HG02973 (cell line): ENCODE data around the gene ALG8.

Source experiments
- ATAC-seq: cut with Tn5 transposase; IDR thresholded peaks from one replicate; pipeline ENCODE4 v1.9.1; 2021; ENCODE audit warnings: moderate library complexity; ENCODE audit not compliant: unreplicated experiment

ALG8 gene

GRCh38 chr11:78161346-78161745 is 21.9 kb upstream of the ALG8 start:
- ATAC-seq: no peak

DNA sequence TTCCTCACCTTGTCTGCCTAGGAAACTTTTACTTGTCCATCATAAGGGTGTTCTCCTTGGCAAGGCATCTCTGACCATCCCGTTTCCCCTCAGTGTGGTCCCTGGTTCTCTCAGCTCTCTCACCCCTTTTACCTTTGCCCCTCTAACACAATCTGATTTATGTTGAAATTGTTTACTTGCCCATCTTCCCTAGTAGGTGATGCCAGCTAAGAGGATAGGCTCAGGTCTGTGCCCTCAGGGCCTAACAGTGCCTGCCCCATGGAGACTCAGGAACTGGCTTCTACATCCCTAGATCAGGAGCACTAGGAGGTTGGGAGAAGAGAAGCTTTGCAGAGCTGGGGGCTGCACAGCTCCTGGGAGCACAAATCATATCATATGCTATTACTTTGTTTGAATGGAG is 21.1 kb upstream of the ALG8 start:
- no peak for ATAC-seq

DNA sequence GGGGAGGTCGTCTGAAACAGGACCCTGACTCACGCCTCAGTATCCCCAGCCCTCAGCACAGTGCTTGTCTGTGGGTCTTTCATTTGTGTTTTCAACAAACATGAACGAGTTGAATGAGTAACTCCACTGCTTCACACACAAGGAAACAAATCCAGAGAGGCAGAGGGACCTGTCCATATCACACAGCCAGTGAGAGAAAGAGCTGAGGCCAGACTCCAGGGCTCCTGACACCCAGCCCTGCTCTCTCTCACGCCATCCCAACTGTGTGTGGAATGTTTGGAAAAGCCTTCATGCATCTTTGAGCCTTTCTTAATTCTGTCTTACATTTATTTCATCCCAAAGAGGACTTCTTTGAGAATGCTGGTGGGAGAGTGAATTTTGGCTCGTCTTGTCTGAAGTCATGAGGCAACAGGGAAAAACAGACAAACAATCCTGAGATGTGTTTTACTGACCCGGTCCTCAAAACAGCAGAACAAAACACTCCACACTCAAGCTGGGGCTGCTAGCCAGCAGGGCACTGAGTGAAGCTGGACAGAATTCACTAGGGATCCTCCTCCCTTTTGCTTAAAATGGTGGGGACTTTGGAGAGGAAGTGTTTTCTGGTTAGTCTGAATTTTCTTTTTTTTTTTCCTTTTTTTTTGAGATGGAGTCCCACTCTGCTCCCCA is 19.7 kb upstream of the ALG8 start:
- ATAC-seq: no peak

DNA sequence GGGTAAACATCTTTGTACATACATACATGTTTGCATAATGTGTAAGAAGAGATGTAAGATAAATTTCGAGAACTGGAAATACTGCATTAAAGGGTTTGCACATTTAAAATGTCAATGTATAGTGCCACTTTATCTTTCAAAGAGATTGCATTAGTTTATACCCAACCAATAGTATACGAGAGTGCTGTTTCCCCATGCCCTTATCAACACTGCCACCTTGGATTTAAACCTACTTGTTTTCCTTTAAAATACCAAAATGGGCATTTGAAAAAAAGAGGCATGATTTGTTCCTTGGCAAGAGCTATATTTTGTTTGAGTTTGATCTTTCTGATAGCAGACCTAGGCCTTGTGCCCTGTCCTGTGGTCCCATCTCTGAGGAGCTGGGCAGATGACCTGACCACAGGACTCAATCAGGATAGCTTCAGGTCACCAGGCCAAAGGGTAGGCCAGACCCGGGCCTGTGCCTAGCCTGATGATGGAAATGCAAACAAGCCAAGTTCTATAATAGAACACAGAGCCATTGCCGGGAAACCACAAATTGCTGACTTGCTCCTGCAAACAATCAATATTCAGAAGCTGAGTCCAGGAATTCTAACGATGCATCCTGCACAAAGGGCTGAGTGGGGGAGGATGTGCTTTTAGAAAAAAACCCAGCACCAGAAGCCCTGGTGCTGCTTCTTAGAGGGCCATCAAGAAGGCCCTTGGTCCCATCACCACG is 16.9 kb upstream of the ALG8 start:
- ATAC-seq: no peak

DNA sequence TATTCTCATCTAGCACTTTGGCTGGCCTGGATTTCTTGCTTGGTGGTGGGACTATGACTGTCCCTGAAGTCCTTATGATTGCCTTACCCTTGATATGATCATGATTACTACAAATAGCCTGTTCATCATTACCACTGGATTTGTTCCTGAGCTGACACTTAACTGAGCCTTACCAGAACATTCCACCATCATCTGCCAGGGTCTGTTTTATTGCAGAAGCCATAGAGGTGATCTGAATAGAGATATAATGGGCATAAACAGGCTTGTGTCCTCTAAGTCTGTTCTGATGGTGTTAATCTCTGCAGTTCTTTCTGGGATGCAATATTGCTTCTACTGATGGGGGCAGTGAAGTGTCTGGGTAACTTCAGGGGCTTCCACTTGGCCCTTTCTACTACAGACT is 12.4 kb upstream of the ALG8 start:
- no peak for ATAC-seq

GRCh38 chr11:78150754-78151153 is 11.3 kb upstream of the ALG8 start:
- ATAC-seq: no peak

GRCh38 chr11:78150346-78150745 is 10.9 kb upstream of the ALG8 start:
- ATAC-seq: no peak

DNA sequence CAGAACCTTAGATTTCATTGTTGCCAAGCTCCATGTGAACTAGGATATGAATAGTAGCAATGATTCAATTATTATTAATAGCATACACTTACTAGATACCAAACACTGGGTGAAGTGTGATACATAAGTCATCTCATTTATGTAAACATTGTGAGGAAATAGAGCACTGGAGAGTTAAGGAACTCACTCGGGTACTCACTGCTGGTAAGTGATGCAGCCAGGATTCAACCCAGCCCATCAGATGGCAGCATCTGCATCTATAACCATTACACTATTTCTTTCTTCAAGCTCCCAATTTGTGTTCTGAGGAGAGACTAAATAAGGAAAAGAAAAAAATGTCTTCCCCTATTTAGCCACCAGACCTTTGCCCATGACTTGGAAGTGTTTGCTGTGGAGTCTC is 10.2 kb upstream of the ALG8 start:
- no peak for ATAC-seq

DNA sequence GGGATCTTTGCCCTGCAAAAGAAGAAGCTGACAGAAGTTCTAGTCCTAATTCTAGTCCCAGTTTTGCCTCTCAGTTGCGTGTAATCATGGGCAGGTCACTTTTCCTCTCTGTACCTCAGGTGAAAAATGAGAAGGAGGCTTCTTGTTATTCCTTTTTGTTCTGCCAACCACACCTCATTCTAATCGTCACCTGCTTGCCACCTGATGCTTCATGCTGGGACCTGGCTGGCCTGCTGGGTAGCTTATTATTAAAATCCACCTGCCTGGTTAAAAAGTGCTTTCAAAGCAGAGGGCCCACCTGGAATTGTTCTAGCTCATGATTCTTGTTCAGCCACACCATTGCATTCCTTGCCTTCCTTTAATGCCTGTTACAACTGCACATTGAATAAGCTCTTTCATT is 8.4 kb upstream of the ALG8 start:
- no peak for ATAC-seq

GRCh38 chr11:78145511-78146025 is 6.1 kb upstream of the ALG8 start:
- ATAC-seq: no peak

GRCh38 chr11:78140392-78141077 is 1.1 kb upstream of the ALG8 start:
- ATAC-seq: no peak

GRCh38 chr11:78138694-78139421 is 568 bp downstream of the ALG8 start:
- ATAC-seq: peak; percentile 28

GRCh38 chr11:78138291-78138690 is 1.1 kb downstream of the ALG8 start:
- no peak for ATAC-seq

GRCh38 chr11:78132475-78132874 is 7.0 kb downstream of the ALG8 start:
- no peak for ATAC-seq

- ATAC-seq: no peak
Measured at GRCh38 chr11:78131956-78132355, 7.5 kb downstream of the ALG8 start.

DNA sequence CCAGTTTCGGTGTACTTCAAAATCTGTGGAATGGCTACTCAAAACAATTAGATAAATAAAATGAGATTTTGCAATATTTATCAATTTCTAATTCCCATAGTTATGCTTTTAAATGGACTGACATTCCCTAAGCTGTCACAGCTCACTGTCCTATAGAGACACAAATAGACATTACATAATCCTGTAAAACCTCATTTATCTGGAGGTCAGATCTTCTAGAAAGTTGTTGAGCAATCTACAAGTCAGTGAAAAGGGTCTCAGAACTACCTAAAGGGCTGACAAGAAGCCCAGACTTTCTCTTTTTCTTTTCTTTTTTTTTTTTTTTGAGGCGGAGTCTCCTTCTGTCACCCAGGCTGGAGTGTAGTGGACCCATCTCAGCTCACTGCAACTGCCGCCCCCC is 12.0 kb downstream of the ALG8 start:
- ATAC-seq: no peak

- ATAC-seq: no peak
Measured at GRCh38 chr11:78112582-78113275, 26.7 kb downstream of the ALG8 start.

DNA sequence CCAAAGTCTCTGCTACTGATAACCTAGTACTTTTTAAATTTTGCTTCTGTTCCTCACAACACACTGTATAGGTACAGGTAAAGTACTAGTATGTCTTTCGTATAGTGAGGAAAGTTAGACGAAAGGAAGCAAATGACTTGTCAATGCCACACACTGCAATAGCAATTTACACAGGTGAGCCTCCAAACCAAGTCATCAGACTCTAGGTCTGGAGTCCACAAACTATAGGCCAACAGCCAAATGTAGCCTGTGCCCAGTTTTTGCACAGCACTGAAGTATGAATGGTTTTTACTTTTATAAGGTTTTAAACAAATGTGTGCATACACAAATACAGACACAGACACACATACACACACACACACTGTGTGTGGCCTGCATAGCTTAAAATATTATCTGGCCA is 28.1 kb downstream of the ALG8 start:
- ATAC-seq: no peak

GRCh38 chr11:78110830-78111229 is 28.6 kb downstream of the ALG8 start:
- ATAC-seq: no peak

- ATAC-seq: no peak
Measured at GRCh38 chr11:78110351-78110750, 29.1 kb downstream of the ALG8 start.
